NCI-H2196 (cell line): ENCODE results near the gene SOX8.
"Not testable (repeated sequence)": the region's sequence is repeated elsewhere in the genome, so short reads cannot be mapped to it uniquely, and the experiment has no call there.

Experiments used
- DNase-seq: peaks from one replicate; lab custom pipeline; 2025; ENCODE audit not compliant: unreplicated experiment; lab: John Stamatoyannopoulos, UW

Gene SOX8

DNA sequence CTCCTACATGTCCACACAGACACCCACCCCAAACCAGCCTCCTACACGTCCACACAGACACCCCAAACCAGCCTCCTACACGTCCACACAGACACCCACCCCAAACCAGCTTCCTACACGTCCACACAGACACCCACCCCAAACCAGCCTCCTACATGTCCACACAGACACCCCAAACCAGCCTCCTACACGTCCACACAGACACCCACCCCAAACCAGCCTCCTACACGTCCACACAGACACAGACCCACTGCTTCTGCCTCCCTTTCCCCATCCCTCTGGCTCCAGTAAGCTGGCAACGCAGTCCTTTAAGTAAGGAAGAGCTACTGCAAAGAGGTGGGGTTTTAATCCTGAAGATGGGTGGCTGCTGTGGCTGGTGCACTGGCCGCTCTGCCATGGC is 27.8 kb upstream of the SOX8 start:
- not testable (repeated sequence) for DNase-seq

DNA sequence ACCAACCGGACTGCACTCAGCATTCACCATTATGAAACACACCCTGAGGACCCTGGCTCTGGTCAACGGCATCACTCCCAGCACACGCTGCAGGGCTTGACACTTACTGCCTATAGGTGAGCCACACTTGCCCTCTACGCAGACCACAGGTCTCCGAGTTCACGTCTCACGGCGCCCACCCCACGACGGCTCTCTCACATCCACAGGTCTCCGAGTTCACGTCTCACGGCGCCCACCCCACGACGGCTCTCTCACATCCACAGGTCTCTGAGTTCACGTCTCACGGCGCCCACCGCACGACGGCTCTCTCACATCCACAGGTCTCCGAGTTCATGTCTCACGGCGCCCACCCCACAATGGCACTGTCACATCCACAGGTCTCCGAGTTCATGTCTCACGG is 25.8 kb upstream of the SOX8 start:
- not testable (repeated sequence) for DNase-seq

DNA sequence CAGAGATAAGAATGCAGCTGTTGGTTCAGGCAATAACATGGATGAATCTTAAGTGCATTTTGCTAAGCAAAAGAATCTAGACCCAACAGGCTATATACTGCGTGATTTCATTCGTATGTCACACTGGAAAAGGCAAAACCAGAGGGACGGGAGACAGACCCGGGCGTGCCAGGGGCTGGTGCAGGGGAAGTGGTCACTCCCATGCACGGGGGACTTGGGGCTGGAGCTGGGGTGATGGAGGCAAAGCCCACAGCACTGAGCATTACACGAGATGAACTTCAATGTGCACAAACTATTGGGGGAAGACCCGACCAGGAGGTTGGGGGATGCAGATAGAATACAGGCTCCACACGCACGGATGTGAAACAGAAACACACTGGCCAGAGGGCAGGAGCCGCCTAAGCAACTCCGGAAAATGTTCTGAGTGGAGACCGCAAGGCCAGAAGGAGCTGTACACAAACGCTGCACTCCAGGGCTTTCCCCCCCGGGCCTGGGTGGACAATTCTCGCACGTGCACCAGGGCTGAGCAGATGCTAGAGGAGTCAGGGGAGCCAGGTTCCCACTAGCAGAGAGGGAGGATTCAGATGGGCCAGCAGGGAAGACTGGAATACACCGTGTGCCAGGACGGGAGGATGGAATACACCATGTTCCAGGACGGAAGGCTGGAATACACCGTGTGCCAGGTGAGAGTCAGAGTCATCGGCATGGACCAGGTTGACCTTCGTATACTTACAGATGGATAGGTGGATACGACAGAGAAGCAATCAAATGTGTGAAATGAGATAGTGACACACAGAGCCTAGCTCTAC is 22.1 kb upstream of the SOX8 start:
- no peak for DNase-seq

DNA sequence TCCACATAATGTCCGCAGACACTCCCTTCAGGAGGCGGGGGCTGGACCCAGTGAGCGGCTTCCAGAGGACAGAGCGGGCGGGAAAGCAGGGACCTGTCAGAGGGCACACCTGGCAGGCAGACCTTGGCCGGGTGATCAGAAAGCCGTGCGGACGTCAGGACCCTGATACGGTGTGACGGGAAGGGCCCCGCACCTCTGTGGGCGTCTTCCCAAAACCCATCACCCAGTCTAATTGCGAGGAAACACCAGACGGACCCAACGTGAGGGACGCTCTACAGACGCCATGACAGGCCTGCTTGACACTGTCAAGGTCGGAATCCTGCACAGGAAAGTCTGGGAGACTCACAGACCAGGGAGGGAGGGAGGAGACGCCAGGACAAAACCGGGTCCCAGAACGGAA is 19.2 kb upstream of the SOX8 start:
- DNase-seq: no peak

DNA sequence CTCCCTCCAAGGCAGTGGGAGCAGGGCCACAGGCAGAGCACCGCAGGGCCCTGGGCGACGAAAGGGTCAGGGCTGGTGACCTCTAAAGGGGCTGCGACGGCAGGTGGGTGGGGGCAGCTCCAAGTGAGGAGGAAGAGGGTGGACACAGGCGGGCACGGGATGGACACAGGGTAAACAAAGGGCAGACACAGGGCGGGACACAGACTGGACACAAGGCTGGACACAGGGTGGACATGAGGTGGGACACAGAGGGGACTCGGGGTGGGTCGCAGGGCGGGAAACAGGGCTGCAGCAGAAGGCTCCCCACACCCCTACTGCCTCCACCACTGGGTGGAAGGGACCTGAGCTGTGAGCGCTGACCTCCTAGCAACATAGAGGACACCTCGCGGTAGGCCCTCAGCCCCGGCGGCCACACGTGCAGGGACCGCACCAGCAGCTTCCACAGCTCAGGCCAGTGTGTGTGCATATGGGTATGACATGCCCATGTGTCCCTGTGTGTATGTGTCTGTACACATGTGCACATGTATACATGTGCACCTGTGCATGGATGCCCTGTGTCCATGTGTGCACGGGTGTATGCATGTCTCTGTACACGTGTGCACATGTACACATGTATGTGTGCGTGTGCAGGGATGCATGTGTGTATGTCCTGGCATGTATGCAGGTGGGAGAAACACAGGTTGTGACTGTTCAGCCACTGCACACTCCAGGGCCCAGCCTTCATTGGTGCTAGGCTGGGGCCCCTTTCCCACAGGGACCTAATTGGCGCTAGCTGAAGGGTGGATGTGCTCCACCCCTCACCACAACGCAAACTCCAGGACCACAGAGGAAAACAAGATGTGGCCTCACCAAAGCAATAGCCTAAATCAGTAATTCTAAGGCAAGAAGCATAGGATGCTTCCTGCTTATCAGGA is 18.4 kb upstream of the SOX8 start:
- no peak for DNase-seq

DNA sequence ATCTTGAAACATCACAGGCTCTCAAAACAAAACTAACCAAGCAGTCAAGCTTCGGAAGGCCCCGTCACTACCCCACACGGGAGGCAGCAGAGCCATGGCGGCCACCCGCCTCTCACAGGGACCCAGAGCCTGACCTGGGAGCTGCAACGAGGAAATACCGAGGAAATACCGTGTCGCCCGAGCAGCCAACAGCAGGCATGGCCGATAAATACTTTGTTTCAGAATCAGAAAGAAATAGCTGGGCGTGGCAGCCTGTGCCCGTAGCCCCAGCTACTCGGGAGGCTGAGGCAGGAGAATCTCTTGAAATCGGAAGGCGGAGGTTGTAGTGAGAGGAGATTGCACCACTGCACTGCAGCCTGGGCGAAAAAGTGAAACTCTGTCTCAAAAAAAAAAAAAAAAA is 17.7 kb upstream of the SOX8 start:
- DNase-seq: no peak

DNA sequence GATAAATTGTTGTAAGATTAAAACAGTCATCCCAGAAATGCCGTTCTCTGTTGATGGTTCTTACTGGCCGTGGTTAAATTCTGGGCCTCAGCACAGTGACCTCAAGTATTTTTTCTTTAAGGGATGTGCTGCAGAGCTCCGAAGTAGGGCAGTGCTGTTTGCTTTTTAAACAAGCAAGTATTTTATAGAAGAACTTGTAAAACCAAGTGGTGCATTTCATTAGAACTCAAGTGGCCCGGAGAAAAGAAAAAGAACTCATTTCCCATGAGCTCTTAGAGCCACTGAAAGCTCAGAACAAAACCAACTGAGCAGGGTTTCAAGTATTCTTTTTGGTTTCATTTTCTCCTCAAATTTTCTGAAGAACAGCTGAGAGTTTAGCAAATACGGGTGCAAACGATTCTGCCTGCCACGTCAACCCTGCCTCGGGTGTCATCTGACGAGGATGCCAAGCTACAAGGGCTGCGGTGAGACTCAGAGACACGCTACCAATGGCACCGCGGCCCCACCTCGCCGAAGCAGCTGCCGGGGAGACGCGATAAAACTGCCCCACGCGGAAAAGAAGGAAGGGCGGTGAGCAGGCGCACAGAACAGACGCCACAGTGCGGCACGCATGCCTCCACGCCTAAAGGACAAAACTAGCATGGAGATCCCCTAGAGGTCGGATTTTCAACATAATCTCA is 17.1 kb upstream of the SOX8 start:
- DNase-seq: no peak

DNA sequence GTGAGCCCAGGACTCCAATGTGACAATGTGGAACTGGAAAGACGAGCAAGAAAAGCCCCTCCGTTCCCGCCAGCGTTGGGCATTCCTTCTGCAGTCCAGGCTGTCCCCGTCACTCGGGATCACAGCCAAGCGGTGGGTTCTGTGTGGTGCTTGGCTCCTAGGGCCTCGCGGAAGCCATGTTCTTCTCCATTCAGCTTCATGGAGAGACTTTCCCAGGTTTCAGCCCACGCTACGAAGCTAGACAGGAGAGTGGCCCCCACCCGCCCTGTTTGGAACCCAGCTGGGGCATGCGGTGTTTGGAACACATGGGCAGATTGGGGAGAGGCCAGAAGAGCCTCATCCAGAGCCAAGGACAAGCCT is 16.6 kb upstream of the SOX8 start:
- DNase-seq: no peak

DNA sequence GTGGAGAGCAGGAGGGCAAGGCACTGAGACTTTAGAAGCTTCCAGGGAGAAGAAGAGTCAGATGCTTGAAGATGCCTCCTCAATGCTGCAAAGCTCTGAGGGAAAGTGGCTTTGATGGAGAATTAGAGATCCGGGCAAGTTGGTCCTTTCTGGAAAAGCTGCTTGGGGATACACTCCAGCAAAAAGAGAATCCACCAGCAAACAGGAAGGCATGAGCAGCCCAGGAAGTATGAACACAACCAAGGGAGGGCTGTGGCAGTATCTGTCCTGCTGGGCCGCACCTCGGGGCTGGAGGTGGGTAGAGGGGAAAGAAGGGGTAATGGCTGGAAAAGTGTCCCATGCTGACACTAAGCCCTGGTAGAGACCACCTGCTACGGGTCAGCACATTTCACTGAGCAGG is 16.1 kb upstream of the SOX8 start:
- no peak for DNase-seq

DNA sequence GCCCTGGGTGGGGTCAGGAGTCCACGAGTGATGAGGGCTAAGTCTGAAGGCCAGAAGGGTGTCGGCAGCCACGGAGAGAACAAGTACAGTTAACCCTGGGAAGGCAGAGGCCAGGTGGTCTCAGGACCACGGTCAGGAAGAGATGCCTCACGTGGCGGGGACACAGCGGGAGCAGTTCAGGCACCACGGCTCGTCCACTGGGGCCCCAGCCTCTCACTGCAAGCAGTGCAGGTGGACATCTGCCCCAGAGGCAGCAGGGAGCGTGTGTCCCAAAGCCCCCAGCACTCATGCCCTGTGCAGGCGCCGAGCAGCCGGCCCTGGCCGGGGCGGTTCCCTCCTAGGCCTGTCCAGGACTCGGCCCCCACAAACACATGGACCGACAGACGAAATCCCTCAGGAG is 15.5 kb upstream of the SOX8 start:
- DNase-seq: no peak

DNA sequence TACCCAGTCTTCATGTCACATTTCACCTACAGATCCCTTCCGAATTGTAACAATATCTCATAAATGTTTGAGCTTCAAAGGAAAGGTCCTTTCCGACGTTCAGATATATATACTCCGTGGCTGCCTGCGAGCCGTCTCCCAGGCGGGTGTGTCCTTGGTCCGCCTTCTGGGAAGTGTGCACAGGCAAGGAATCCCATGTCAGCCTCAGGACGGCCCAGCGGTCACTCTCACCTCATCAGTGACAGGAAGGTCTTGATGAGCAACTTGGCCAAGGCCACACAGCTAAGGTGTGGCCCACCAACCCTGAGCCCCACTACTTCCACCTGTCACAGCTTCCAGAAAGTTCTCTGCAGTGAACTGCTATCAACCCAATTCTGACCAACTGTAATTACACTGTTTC is 15.1 kb upstream of the SOX8 start:
- DNase-seq: no peak

DNA sequence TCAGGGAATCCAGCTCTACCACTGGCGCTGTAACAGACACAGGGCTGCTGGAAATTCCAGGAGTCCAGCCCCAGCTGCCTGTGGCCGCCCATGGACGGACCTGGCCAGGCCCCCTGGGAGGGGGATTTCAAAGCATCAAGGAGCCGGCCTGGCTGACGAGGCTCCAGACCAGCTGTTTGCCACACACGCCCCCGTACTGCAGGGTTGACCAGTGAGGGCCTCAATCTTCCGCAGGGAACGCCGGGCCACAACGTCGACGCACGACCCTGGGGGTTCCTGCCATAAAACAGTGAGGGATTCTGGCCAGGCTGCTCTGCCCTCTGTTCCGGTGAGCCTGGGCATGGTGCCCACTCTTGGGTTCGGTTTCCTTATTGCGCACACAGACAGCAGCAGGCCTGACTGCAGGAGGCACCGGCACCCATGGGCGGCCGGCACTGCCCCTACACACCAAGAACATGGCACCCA is 14.5 kb upstream of the SOX8 start:
- DNase-seq: no peak

DNA sequence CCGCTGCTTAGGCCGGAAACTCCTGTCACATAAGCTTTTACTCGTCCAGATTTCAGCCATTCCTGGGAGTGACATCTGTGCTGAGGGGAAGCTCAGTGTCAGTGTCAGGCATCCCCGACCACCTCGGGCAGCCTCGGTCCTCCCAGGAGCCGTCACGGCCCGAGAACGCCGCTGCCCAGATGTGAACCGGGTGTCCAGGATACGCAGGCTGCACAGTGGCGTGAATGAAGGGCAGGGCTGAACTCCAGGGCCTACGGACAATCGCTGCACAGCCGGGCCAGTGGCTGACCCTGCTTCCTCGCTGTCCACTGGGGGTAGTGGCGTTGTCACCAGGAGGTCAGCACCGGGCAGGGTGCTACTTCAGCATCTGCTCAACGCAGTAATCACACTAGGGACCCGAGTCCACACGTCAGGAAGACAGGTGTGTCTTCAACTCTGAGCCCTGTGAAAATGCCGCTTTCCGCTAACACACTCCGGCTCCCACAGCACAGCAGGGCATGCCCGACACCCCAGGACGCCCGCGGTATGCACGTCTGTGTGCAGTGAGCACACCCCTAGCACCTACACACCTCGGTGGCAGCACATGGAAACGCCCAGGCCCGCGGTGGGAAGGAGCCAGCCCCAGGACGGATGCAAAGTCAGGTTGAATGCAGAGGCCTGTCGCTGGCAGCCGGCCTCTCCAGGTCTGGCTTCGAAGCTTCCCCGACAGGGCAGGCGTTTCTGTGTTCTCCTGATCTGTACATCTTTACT is 13.8 kb upstream of the SOX8 start:
- no peak for DNase-seq

DNA sequence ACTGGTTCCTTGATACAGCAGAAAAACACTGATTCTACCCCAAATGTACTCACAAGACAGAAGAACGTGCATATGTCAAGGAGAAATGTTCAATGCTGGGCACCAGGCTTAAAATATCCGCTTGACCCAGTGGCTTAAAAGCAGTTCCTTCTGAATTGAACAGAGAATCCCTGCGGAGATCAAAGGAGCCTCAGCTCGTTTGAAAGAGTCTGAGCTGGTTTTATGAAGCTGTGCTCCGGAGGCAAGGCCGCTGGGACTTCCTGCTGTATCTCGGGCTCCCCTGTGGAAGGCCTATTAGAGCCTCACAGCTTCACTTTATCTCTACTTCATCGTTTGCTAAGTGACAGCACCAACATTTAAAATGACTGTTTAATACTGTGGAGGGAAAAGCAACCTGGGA is 12.9 kb upstream of the SOX8 start:
- no peak for DNase-seq

DNA sequence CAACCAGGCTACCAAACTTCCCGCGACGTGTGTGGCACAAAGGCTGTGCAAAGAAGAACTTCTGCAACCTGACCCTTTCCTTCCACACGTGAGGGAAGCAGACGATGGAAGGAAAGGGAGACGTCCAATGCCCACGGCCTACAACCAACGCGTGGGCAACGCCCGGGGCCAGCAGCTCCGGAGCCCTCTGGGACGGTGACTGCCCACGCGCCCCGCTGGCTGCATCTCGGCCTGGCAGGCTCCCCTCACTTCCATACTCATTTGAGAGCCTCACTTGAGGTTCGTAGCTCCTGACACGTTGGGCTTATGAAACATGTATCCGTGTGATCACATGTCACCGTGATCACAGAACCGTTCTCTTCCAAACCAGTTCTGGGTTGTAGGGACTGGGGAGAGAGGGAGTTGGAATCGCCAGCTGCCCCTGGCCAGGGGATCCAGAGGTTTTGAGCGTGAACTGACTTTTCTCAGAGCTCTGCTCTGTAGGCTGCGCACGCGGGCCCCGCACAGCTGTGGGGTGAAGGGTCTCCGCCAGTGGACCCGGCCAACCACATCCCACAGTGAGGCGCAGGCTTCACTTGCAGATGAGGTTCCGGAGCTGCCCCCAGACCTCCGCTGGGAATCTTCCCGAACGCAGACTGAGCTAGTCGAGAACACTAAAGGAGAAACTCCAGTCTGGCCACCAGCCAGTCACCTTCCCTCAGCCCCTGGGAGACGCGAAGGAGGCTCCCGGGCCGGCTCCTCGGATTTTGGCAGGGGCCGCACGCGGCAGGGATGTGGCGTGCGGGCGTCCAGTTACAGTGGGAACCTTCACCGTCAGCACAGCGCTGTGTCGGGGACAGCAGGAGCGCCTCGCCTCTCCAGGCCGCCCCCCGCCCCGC is 11.8 kb upstream of the SOX8 start:
- no peak for DNase-seq

DNA sequence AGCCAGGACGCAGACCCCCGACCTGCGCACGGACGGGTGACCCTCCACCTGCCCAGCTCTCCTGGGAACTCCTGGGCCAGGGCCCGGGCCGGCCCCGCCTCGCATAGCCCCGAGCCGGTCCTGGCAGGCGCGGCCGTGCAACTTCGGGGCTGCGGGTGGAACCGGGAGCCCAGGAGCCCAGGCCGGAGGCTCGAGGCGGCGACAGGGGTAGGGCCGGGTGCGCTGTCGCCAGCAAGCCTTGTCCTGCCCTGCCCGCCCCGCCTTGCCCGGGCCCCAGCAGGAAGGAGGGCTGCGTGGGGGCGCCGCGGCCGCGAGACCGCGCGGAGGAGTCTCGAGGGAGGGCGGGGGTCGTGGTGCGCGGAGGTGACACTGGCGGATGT is 11.2 kb upstream of the SOX8 start:
- no peak for DNase-seq

DNA sequence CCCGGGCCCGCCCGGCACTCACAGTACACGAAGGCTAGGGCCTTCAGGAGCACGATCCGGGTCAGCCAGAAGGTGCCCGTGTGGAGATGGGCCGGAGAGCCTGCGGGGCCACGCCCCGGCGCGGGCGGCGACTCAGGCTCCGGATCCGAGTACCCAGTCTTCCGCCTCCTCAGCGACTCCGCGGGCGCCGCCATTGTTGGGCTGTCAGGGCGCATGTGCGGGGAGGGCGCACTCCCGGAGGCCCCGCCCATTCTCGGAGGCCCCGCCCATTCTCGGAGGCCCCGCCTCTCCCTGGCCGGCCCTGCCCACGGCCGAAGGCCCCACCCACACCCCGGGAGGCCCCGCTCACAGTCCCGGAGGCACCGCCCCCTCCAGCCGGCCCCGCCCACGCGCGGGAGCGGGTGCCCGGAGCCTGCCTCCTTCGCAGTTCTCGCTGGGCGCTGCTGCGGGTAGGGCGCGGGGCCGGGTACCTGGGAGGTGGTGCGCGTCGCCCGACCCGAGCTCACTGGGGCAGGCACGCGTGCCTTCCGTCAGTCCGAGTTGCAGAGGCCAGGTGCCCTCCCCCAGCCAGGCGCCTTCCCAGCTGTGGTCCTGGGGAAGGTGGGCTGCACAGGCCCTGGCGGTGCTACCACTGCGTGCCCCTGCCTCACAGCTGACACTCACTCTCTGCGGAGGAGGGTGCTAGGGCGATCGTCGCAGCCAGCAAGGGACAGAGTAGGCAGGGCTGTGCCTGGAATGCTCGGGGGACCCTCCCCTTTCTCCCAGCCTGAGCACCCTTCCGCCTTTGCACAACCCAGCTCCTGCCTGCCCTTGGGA is 10.6 kb upstream of the SOX8 start, which contains the start of gene LMF1:
LMF1 (minus strand) TSS at position 219 of the 816 bp plus-strand sequence; CDS start at position 215, 4 bp downstream.
- peak; percentile 91 for DNase-seq

DNA sequence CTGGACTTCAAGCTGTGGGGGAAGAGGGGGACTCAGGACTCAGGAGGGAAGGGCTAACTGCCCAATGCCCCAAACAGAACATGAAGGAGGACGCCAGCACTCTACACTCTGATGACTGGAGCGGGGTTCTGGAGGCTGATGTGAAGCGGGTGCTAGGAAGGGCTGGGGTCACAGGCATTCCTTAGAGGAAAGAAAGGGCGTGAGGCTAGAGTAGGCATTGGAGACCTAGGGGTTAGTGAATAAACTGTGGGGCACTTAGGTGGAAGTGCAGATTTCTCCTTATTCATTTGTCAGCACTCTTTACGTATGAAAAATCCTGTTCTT is 10.0 kb upstream of the SOX8 start:
- no peak for DNase-seq

DNA sequence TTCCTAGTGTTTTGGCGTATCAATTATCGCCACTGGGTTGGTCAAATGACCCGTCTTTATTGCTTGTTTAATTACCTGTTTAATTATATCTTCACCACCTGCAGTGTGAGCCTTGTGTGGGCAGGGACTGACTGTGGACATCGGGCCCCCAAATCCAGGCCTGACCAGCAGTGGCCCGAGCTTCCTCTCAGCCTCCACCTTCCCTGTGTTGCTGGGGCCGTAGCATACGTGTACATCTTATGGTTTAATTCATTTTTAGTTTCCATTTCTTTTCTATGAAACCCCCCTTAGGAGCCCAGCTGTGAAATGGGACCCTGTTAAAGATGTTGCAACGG is 9.6 kb upstream of the SOX8 start:
- no peak for DNase-seq
